Loucy (cell line): Measurements from ENCODE around the gene PGBD5.

Source experiments
- H2AFZ ChIP-seq: fragments of 200-600 bp; sonication (generic); 2 replicates; pipeline ENCODE4 v1.6.0; 2016; ENCODE audit warnings: antibody characterized with exemption, mild to moderate bottlenecking, low read length, moderate library complexity
- H3F3A ChIP-seq: fragments of 200-600 bp; 2 replicates; pipeline ENCODE4 v1.6.0; 2016; ENCODE audit warnings: antibody characterized with exemption, low read depth, mild to moderate bottlenecking
- H3K27me3 ChIP-seq: fragments of 200-600 bp; sonication (generic); 2 replicates; pipeline ENCODE4 v1.6.1; 2014; ENCODE audit warnings: low read length, mild to moderate bottlenecking; ENCODE audit not compliant: insufficient read depth, poor library complexity, severe bottlenecking
- H3K36me3 ChIP-seq: fragments of 200-600 bp; sonication (generic); 2 replicates; pipeline ENCODE4 v1.6.1; 2016; ENCODE audit warnings: low read length; ENCODE audit not compliant: insufficient read depth
- H3K4me1 ChIP-seq: fragments of 200-600 bp; sonication (generic); 2 replicates; pipeline ENCODE4 v1.5.1; 2014; ENCODE audit warnings: low read length, mild to moderate bottlenecking; ENCODE audit not compliant: insufficient read depth, poor library complexity, severe bottlenecking
- H3K4me2 ChIP-seq: fragments of 200-600 bp; sonication (generic); 2 replicates; pipeline ENCODE4 v1.6.0; 2014; ENCODE audit warnings: antibody characterized with exemption, low read length, low read depth, mild to moderate bottlenecking; ENCODE audit not compliant: poor library complexity, severe bottlenecking
- H3K4me3 ChIP-seq: fragments of 200-600 bp; sonication (generic); 2 replicates; pipeline ENCODE4 v1.5.1; 2014; ENCODE audit warnings: low read length, mild to moderate bottlenecking, mixed read lengths; ENCODE audit not compliant: poor library complexity, severe bottlenecking
- H3K79me2 ChIP-seq: fragments of 200-600 bp; sonication (generic); 2 replicates; pipeline ENCODE4 v1.6.1; 2014; ENCODE audit warnings: low read length; ENCODE audit not compliant: insufficient read depth
- H3K9ac ChIP-seq: fragments of 200-600 bp; sonication (generic); 2 replicates; pipeline ENCODE4 v1.6.0; 2014; ENCODE audit warnings: mild to moderate bottlenecking, low read depth, low read length, moderate library complexity; ENCODE audit not compliant: poor library complexity, severe bottlenecking
- H3K9me2 ChIP-seq: fragments of 200-600 bp; sonication (generic); replicated peaks from 2 replicates; pipeline ENCODE4 v1.6.1; 2016; ENCODE audit warnings: low read depth, low read length, mixed read lengths
- H3K9me3 ChIP-seq: fragments of 200-600 bp; sonication (generic); 2 replicates; pipeline ENCODE4 v1.6.1; 2014; ENCODE audit warnings: mild to moderate bottlenecking, antibody characterized with exemption, low read length, low read depth; ENCODE audit not compliant: insufficient read depth
- H4K20me1 ChIP-seq: fragments of 200-600 bp; sonication (generic); 2 replicates; pipeline ENCODE4 v1.6.0; 2014; ENCODE audit warnings: antibody characterized with exemption, low read length, mild to moderate bottlenecking; ENCODE audit not compliant: insufficient read depth, poor library complexity, severe bottlenecking
- CTCF ChIP-seq: fragments of 200-600 bp; sonication (generic); conservative IDR thresholded peaks from 2 replicates; pipeline ENCODE4 v1.5.1; 2014; ENCODE audit warnings: mild to moderate bottlenecking, antibody characterized with exemption, low read length
- EZH2phosphoT487 ChIP-seq: fragments of 200-600 bp; IDR thresholded peaks from 2 replicates; pipeline ENCODE4 v1.6.1; 2018; ENCODE audit warnings: antibody characterized with exemption, mild to moderate bottlenecking, moderate library complexity, borderline replicate concordance

The PGBD5 gene

GRCh38 chr1:230401101-230401500, 25.0 kb downstream of the PGBD5 start:
- Histone ChIP-seq H3K79me2 (no peaks in the 10 kb centered on the region), H3K4me2 (no peak overlapping the region), H3K4me1 (no peaks in the 10 kb centered on the region), H4K20me1 (no peaks in the 10 kb centered on the region), H3K4me3 (no peak overlapping the region), H2AFZ (no peak overlapping the region), H3K9me2 (no peaks in the 10 kb centered on the region), H3K27me3 (no peaks in the 10 kb centered on the region), H3K9ac (no peak overlapping the region), H3K36me3 (no peaks in the 10 kb centered on the region), H3K9me3 (no peaks in the 10 kb centered on the region), H3F3A (no peaks in the 10 kb centered on the region)
- TF ChIP-seq EZH2phosphoT487 = no peak

- H3K9ac ChIP-seq = no peak overlapping the region
- no peaks in the 10 kb centered on the region for H4K20me1 ChIP-seq
- no peaks in the 10 kb centered on the region for H3K36me3 ChIP-seq
- H3K4me3 ChIP-seq = no peak overlapping the region
- H3K9me2 ChIP-seq = no peaks in the 10 kb centered on the region
- no peak for TF ChIP-seq EZH2phosphoT487
- no peak for TF ChIP-seq CTCF
- H3F3A ChIP-seq = no peaks in the 10 kb centered on the region
- no peaks in the 10 kb centered on the region for H3K9me3 ChIP-seq
- H2AFZ ChIP-seq = no peak overlapping the region
- no peaks in the 10 kb centered on the region for H3K79me2 ChIP-seq
- no peaks in the 10 kb centered on the region for H3K27me3 ChIP-seq
- H3K4me2 ChIP-seq = no peak overlapping the region
- no peaks in the 10 kb centered on the region for H3K4me1 ChIP-seq
Measured at GRCh38 chr1:230400007-230400344, 26.2 kb downstream of the PGBD5 start.

DNA sequence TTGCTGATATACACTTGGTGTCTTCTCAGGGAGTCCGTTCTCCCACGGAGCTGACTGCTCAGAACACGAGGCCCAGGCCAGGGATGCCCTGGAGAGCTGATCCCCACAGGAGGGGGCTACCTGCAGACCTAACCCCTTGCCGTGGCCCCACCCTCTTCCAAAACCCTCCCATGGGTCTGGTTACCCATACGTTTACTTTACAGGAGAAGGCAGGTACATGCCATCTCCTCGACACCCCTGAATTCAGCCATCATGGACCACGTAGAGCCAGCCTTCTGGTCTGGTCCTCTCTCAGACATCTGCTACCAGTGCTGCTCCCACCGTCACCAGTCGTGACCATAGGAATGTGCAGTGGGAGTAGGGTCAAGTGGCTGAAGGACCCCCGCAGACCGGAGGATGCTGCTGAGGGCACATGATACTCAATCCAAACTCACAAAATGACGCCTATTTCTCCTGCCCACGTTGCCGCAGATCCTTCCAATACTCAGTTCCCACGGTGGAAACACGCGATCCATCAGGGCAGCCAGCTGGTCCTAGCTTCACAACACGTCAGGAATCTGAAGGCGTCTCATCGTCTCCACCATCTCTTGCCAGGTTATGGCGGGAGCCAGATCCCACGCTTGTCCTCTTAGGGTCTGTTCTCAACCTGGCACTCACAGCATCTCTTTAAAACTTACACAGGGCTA, 26.7 kb downstream of the PGBD5 start:
- Histone ChIP-seq H3K27me3 (no peaks in the 10 kb centered on the region), H3K9me2 (no peaks in the 10 kb centered on the region), H3K4me2 (no peak overlapping the region), H3F3A (no peaks in the 10 kb centered on the region), H3K9me3 (no peaks in the 10 kb centered on the region), H3K79me2 (no peaks in the 10 kb centered on the region), H3K4me1 (no peaks in the 10 kb centered on the region), H4K20me1 (no peaks in the 10 kb centered on the region), H2AFZ (no peak overlapping the region), H3K9ac (no peak overlapping the region), H3K4me3 (no peak overlapping the region), H3K36me3 (no peaks in the 10 kb centered on the region)
- TF ChIP-seq CTCF (no peak), EZH2phosphoT487 (no peak)

DNA sequence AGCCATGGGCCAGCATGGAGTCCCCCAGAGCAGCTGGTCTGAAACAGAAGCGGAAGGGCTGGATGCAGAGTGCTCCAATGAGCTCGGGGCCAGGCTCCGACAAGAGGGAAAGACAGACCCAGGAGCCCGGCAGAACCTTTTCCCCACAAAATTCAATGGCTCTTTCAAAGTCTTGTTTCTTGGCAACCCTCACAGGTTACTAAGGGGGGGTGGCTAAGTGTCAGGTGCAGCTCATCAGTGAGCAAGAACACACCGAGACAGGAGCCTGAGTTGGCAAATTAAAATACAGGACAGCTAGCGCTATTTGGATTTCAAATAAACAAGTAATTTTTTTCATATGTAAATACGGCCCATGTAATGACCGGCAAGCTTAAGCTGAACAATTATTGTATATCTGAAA, 27.3 kb downstream of the PGBD5 start:
- H3K9me2 ChIP-seq = no peaks in the 10 kb centered on the region
- no peaks in the 10 kb centered on the region for H3K27me3 ChIP-seq
- H3K4me2 ChIP-seq = no peak overlapping the region
- H3F3A ChIP-seq = no peaks in the 10 kb centered on the region
- no peak for TF ChIP-seq CTCF
- no peak for TF ChIP-seq EZH2phosphoT487
- no peaks in the 10 kb centered on the region for H3K4me1 ChIP-seq
- H3K36me3 ChIP-seq = no peaks in the 10 kb centered on the region
- H3K79me2 ChIP-seq = no peaks in the 10 kb centered on the region
- H3K4me3 ChIP-seq = no peak overlapping the region
- no peaks in the 10 kb centered on the region for H4K20me1 ChIP-seq
- H3K9me3 ChIP-seq = no peaks in the 10 kb centered on the region
- H3K9ac ChIP-seq = no peak overlapping the region
- H2AFZ ChIP-seq = no peak overlapping the region
